A673 (cell line): ENCODE data around the gene EPC1.

Experiments
- CTCF ChIP-seq: fragments of 300-800, 200-600 bp; sonication (generic); conservative IDR thresholded peaks from 2 replicates; pipeline ENCODE4 v1.5.1; 2017; ENCODE audit warnings: low read depth, mild to moderate bottlenecking, antibody characterized with exemption, low read length, moderate library complexity, mixed read lengths
- EZH2 ChIP-seq: fragments of 200-600 bp; sonication (generic); IDR thresholded peaks from 2 replicates; pipeline ENCODE4 v1.6.1; 2017; ENCODE audit warnings: borderline replicate concordance, low read depth, mild to moderate bottlenecking, mixed read lengths, antibody characterized with exemption, low read length; ENCODE audit not compliant: poor library complexity, severe bottlenecking

GRCh38 chr10:32379950-32380551 is 33.1 kb upstream of the EPC1 start:
- TF ChIP-seq CTCF (no peak), EZH2 (no peak)
